ENCODE measurements around the gene TRIM65. TPM values are rescaled to one million over a fixed set of nuclear protein-coding genes. Genes with fewer than 3 reads are reported as not detected.
"Not testable (repeated sequence)": the region's sequence is repeated elsewhere in the genome, so short reads cannot be mapped to it uniquely, and the experiment has no call there.

Gene TRIM65
- total RNA-seq, 1 donor from 2014 or later, result 20.9 TPM

DNA sequence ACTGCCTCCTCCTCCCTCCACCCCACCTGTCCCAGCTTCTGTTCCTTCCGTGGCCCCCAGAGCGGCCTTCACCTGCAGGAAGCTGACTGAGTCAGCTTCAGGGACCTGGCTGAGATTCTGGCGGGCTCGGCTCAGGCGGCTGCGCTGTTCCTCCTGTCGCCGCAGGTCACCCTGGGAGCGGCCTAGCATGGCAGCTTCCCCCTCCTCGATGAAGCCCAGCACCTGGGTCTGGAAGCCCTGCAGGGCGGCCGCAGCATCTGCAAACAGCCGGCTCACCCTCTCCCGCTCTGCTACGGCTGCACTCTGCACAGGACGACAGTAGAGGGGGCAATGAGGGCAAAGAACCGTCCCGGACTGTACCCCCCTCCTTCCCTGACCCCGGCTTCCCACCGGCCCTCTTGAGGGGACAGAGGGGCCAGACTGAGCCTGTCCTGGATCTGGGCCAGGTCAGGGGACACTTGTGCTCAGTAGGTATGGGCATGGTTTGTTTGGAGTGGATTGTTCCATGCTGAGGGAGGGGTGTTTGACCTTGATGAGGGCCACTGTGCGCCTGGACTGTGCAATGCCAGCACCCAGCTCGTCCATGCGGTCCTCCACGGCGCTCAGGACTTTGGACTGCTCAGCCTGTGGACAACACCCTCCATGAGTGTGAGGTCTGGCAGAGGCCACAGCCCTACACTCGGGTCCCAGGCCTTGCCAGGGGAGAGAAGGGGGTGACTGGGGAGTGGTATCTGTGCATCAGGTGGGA is 20.4 kb downstream of the TRIM65 start:
- no peak for DNase-seq (ENCODE audit: low spot score)

DNA sequence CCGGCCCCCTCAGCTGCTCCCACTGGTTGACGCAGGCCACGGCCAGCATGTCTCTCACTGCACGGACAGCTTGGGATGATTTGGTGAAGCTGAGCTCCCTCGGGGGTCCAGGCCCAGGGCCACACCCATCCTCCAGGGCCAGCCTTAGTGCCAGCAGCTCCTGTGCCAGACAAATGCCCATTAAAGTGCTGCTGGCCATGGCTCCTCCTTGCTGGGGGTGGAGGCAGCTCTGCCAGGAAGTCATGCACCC is 20.9 kb downstream of the TRIM65 start:
- no peak for DNase-seq (ENCODE audit: low spot score)

GRCh38 chr17:75875182-75875939 is 21.4 kb downstream of the TRIM65 start:
- no peak for DNase-seq (ENCODE audit: low spot score)

DNA sequence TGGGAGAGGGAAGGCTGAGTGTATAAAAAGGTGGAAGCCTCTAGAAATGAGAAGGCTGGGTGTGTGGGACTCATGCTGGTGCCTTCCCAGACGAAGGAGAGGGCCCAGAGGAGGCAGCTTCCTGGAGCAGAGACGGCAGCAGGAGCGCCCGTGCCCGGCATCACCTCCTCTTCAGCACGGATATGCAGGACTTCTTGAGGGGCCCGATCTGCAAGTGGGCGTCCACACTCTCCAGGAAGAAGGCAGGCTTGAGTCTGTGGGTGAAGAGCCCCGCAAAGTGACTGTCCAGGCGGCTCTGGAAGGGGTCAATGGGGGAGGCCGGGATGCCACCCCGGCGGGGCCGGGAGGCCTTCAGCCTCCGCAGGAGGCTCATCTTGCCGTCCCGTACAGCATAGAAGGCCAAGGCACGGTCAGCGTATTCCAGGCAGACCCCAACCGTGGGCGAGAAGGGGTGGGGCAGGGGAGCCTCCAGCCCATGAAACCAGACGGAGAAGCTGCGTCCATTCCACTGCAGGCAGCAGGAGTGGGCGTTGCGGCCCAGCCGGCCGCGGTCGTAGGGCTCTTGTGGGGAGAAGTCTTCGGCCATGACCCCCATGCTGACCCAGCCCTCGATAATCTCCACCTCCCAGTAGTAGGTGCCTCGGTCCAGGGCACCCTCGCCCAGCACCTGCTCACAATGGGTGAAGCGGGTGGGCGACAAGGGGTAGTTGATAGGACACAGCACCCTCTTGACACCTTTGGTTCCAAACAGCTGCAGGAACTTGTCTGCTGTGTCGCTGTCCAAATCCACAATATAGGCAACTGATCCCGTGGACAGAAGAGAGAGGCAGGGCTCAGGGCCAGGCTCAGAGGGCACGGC is 22.2 kb downstream of the TRIM65 start:
- DNase-seq (ENCODE audit: low spot score), result no peak

DNA sequence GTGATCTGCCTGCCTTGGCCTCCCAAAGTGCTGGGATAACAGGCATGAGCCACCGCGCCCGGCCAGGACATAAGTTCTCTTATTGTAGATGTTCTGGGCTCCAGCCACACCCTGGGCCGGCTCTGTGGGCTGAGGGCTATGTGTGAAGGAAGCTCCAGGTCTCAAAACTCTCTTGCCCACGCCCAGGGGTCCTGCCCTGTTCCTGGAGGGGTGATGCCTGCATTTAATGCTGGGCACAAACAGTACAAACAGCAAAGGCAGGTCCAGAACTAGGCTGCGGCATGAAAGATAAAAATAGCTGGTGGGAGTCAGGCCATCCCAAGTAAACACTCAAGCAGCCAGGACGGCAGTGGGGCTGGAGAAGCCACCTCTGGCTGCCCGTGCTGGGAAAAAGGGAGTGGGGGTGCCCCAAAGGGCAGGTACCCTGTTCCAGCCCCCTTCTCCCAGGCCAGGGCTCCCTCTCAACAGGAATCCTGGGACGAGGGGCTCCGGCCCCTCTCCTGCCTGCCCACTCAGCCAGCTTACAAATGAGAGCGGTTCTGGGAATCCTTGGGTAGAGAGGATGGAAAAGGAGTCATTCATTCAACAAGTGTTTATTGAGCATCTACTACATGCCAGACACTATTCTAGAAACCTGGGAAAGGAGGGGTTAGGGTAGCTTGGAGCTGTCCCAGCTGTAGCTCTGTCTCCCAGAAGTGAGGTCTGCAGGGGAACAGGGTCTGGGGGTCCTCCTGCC is 23.0 kb downstream of the TRIM65 start:
- no peak for DNase-seq (ENCODE audit: low spot score)

- DNase-seq (ENCODE audit: low spot score), result no peak
Observed at GRCh38 chr17:75872434-75873351, 24.1 kb downstream of the TRIM65 start.

- DNase-seq (ENCODE audit: low spot score), result not testable (repeated sequence)
Observed at GRCh38 chr17:75870228-75870627, 26.5 kb downstream of the TRIM65 start.

DNA sequence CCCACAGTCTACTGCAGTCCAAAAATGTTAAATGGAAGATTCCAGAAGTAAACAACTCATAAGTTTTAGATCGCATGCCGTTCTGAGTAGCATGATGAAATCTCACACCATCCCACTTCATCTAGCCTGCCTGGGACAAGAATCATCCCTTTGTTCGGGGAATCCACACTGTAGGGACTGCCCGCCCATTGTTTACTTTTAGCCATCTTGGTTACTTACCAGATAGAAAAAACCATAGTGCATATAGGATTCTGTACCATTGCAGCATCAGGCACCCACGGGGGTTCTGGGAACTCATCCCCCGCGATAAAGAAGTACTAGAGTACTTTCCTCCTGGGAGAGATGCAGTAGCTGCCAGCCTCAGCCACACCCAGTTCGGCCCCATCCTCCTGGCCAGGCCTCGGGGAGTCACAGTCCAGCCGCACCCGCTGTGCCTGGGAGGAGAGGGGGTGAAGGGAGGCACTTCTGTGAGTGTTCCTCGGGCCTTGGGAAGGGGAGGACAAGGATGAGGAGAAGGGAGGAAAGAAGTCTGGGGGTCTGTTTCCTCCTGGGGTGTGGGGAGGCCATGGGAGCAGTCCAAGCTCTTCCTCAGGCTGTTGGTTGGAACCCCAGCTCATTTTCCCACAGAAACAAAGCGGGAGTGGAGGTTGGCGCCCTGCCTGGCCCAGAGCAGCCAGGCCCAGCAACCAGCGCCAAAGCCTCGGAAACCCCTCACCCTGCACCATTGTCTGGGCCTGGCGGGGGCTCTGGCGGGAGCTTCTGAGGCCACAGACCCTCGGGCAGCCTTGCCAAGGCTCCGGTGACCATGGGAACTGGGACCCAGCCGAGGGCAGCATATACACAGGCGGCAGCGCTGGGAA is 27.2 kb downstream of the TRIM65 start:
- DNase-seq (ENCODE audit: low spot score), result no peak

DNA sequence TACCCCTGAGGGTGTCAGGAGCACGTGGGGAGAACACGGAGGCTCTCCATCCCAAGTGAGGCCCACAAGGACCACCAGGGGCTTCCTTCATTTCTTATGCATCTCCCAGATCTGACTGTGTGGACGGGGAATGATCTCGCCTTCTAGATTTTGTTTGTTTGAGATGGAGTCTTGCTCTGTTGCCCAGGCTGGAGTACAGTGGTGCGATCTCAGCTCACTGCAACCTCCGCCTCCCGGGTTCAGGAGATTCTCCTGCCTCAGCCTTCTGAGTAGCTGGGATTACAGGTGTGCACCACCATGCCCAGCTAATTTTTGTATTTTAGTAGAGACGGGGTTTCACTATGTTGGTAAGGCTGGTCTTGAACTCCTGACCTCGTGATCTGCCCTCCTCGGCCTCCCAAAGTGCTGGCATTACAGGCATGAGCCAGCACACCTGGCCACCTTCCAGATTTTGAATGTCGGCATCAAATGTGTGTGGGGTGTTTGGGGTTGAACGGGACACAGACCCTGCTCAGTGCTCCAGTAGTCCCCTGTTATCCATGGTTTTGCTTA is 27.9 kb downstream of the TRIM65 start:
- not testable (repeated sequence) for DNase-seq (ENCODE audit: low spot score)

DNA sequence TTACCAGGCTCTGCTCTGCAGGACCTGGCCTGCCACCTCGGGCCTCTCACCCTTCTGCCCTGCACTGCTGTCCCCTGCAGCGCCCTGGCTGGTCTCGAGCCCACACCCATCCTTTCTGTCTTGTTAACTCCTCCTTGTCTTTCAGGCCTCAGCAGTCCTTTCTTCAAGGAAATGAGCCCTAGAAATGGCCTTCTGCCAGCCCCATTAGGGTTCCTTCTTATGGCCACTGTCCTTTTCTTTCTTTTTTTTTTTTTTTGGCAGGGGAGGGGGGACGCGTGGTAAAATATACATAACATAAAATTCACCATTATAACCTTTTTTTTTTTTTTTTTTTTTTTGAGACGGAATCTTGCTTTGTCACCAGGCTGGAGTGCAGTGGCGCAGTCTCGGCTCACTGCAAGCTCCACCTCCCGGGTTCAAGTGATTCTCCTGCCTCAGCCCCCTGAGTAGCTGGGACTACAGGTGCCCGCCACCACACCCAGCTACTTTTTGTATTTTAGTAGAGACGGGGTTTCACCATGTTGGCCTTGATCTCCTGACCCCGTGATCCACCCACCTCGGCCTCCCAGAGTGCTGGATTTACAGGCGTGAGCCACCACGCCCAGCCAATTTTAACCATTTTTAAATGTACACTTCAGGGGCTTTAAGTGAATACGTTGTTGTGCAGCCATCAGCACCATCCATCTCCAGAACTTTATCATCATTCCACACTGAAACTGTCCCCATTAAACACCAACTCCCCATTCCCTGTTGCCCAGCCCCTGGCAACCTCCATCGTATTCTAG is 31.2 kb downstream of the TRIM65 start:
- DNase-seq (ENCODE audit: low spot score), result not testable (repeated sequence)

DNA sequence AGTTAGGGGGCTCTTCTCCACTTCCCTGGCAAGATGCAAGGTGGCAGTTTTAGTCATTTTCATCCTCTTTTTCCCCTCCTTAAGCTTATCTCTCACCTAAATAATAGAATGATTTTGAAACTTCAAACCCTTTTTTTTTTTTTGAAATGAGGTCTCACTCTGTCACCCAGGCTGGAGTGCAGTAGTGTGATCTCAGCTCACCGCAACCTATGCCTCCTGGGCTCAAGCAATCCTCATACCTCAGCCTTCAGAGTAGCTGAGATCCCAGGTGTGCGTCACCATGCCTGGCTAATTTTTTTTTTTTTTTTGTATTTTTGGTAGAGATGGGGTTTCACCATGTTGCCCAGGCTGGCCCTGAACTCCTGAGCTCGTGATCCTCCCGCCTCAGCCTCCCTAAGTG is 31.9 kb downstream of the TRIM65 start:
- DNase-seq (ENCODE audit: low spot score), result not testable (repeated sequence)

DNA sequence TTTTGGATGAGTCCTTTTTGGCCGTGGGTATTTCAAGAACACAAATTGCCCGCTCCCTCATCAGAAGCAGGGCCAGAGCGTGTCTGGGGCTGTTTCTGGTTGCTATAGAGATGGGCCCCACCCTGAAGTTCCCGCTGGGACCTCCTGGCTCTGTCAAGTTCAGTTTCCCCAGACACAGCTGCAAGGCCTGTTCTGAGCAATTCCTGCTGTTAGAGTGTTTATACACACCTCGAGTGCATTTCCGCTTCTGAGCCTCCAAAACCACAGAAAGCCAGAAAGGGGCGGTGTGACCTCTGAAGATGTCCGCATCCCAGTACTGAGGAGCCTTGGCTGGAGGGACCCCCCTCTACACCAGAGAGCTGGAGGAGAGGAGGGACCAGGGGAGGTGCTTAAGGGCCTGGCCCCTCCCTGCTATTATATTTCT is 32.3 kb downstream of the TRIM65 start:
- no peak for DNase-seq (ENCODE audit: low spot score)

- DNase-seq (ENCODE audit: low spot score), result no peak
Observed at GRCh38 chr17:75861927-75862317, 34.8 kb downstream of the TRIM65 start.

DNA sequence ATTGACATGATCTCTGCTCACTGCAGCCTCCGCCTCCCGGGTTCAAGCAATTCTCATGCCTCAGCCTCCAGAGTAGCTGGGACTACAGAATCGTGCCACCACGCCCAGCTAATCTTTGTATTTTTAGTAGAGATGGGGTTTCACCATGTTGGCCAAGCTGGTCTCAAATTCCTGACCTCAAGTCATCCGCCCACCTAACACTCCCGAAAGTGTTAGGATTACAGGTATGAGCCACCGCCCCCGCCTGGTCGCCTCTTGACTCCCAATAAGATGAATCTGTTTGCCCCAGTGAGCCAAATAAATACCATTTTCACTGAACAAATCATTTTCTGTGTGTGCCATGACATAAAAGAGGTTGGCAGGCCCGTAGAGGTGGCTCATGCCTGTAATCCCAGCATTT is 37.4 kb downstream of the TRIM65 start:
- DNase-seq (ENCODE audit: low spot score), result not testable (repeated sequence)

DNA sequence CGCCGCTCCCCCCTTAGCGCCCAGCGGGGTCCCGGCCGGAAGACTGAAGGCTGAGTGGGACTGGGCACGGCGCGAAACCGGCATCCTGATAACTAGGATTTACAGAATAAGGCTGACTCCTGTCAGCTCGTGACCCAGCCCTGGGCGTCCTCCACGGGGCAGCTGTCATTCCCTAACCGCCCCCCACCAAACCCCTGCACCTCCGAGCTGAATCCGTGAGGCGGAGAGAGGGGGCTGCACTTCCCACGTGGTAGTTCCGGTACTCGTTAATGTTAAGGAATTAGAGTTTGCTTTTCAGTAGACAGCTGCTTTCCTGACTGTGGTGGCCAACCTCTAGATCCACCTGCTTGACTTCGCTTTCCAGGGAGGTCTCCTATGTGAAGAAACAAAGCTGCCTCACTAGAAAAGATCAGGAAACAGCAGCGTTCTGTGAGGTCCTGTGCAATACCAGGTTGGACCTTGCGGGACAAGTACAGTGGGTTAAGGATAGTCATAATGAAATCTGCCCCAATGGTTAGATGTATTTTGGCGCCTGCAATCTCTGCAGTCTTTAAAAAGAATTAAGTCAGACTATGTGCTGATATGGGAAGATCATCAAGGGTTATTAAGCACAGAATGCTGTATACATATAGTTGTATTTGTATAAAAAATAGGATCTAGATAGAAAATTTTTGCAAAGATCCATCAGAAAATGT is 40.5 kb downstream of the TRIM65 start:
- DNase-seq (ENCODE audit: low spot score), result no peak

- peak; percentile 98 for DNase-seq (ENCODE audit: low spot score)
Observed at GRCh38 chr17:75855310-75856061, 41.3 kb downstream of the TRIM65 start, which contains the start of gene WBP2. Gene WBP2, minus strand, starts transcription at chr17:75855335. Its CDS starts 38 bp downstream, at chr17:75855297.

DNA sequence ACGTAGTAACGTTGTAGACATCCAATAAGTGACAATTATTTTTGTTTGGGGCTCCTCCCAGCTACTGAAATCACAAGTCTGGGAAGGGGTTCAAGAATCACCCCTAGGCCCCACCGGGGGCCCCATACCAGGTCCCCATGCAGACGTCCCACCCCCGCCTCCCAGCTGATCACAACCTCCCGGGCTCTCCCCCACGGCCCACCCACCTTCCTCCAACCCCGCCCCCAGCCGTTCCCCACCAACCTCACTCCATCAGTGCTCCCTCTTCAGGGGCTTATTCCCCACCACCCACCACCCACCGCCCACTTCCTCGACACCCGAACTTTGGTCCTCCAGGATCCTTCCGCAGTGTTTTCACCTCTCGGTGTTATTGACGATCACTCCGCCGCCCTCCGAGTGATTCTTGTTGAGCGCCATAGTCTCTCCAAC is 41.9 kb downstream of the TRIM65 start:
- no peak for DNase-seq (ENCODE audit: low spot score)
